Subcutaneous adipose tissue (tissue), 4 donors: ENCODE measurements around the gene LRRC17. TPM values are rescaled to one million over a fixed set of nuclear protein-coding genes. Genes with fewer than 3 reads are reported as not detected.

Experiments used
- total RNA-seq, 4 donors: library from RNA; depleted of rRNA; stranded (reverse); fragments of >200 nt; gene quantifications; one replicate each; pipeline ENCODE4 v1.1.0, GENCODE V29; 2016
- TF ChIP-seq, protein P1 (sequence below): fragments of 450-650 bp; IDR thresholded peaks from one replicate; pipeline ENCODE4 v1.5.1; 2016; ENCODE audit warnings: low read depth, mild to moderate bottlenecking, control low read depth, antibody characterized with exemption, moderate library complexity

The LRRC17 gene
- total RNA-seq, 4 donors from 2014 or later, result 2.3 to 4.5 (median 3.9) TPM

DNA sequence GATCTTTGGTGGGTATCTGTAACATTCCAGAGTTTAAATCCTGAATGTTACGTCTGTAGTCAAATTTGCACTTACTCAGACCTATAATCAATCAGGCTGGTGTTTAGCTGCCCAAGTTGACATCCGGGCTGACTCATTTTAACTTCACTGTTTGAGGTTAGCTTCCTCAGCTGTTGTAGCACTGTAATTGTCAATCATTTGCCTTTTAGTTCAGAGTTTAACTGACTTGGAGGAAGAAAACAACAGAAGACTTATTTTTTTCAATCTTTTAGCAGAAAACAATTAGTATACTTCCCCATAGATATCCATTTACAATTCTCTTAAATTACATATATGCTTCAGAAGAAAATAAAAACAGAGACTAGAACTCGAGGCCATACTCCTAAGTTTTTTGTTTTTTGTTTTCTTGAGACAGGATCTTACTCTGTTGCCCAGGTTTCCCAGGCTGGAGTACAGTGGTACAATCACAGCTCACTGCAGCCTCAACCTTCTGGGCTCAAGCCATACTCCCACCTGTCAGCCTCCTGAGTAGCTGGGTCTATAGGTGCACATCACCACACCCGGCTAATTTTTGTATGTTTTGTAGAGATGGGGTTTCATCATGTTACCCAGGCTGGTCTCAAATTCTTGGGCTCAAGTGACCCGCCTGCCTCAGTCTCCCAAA lies 38.5 kb upstream of the LRRC17 start:
- TF ChIP-seq, protein P1, sequence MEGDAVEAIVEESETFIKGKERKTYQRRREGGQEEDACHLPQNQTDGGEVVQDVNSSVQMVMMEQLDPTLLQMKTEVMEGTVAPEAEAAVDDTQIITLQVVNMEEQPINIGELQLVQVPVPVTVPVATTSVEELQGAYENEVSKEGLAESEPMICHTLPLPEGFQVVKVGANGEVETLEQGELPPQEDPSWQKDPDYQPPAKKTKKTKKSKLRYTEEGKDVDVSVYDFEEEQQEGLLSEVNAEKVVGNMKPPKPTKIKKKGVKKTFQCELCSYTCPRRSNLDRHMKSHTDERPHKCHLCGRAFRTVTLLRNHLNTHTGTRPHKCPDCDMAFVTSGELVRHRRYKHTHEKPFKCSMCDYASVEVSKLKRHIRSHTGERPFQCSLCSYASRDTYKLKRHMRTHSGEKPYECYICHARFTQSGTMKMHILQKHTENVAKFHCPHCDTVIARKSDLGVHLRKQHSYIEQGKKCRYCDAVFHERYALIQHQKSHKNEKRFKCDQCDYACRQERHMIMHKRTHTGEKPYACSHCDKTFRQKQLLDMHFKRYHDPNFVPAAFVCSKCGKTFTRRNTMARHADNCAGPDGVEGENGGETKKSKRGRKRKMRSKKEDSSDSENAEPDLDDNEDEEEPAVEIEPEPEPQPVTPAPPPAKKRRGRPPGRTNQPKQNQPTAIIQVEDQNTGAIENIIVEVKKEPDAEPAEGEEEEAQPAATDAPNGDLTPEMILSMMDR, result no peak

DNA sequence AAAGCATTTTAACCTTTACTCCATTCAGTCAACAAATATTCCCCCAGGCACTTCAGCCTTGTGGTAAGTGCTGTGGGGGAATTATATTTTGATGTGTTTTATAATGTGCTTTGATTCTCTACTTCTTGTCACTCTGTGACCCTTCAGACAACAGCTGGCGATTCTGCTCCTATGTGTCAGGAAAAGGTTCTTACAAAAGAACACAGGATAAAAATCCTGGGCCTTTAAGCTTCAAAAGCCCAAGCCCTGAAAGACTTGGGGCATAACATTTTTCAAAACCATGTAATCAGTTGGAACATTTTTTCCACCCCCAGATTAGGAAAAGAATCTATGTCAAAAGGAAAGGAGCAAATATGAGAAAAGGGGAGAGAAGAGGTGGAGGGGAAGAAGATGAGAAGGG lies 37.8 kb upstream of the LRRC17 start:
- TF ChIP-seq, protein P1, result no peak

DNA sequence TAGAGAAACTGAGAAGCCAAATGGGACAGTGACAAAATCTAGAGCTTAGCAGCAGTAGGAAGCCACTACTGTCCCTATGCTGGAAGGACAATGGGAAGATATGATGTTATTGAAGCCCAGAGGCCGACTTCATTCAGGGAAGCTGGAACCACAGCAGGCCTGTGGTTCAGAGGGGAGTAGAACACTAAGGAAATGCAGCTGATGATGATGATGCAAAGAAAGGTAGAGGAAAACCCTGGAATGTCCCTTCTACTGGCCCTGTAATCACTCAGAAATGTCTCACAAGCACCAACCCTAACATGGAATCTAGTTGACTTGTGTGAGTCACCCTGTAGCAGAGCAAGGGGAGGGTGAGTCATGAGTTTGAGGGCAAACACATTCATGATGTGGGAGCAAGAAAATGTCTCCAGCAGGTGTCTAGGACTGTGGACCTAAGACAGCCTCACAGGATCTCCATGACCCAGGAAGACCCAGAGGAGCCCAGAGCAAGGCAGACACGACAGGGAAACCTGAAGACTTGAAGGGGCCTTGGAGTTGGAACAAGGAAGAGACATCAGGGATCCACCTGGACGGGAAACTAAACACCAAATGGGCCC lies 37.0 kb upstream of the LRRC17 start:
- TF ChIP-seq, protein P1, result no peak

DNA sequence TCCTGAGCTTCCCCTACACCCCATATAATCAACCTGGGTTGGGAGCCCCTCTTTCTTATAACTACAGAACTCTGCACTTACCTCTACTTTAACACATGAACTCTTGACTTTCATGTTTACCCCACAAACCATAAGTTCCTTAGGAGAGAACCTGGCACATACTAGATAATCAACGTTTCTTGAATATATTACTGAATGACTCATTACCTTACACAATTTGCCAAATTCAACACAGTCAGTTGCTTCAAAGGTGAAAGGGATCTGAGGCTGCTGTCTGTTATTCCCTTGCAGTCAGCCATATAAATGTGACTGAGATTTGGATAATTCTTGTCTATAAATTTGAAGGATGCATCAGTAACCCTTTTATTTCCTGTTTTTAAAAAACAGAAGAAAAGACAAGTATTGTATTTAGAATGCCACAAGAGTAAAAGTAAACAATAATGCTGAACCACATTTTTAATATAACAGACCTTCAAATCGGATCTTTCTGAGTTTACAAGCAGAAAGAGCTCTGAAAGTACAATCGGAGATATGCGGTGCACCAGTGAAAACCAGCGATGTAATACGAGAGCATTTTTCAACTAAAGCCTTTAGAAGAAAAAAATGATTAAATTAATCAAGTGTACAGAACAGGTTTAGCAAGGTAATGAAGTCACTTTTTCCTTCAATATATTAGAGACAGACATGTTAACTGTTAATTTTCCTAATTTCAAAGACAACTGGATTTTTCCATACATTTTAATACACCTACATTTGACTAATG lies 29.5 kb upstream of the LRRC17 start:
- TF ChIP-seq, protein P1, result no peak

DNA sequence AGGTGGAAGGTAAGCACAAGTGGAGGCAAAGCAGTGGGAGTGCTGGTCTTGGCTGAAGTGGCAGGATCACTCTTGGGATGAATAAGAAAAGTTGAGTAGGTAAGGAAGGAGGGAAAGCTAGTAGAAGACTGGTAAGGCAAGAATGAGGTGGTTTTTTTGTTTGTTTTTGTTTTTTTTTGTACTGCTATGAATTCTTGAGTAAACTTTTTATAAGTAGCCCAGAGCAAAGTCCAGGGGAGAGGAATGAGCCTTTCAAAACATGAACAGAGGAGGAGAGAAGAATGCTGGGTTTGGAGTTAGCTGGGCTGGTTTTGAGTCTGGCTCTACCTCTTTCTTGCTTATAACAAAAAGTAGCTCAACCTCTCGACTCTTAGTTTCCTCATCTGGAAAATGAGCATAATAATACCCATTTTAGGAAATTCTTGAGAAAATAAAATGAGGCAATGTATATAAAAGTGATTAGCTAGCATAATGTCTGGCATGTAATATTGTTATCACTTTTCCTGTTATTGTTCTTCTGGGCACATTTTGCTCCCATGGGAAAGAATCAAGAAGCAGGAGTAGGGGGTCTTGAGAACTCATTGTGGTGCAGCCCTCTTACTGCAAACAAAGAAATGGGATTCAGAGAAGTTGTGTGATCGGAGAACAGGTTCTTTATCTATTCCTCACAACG lies 24.1 kb upstream of the LRRC17 start:
- TF ChIP-seq, protein P1, result no peak

DNA sequence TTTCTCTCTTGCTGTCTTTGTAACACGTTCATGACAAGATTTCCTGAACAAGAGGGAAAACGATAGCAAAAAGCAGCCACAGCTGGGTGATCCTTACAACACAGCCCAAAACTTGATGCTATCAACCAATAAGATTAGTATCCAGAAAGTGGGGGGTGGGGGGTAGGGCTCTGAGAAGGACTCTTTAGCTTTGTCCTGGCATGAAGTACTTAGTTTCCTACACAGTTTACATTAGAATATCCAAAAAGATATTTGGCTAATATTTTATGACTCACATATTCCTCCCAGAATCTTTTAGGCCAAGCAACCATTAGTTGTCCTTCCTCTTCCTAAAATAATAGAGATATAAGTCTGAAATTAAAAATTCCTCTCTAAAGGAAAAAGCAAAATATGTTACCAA lies 22.9 kb upstream of the LRRC17 start:
- TF ChIP-seq, protein P1, result no peak
